GM18499 (cell line): ENCODE results near the gene HIGD1B.
"Not testable (repeated sequence)": the region's sequence is repeated elsewhere in the genome, so short reads cannot be mapped to it uniquely, and the experiment has no call there.

ENCODE experiments used
- ATAC-seq: cut with Tn5 transposase; IDR thresholded peaks from one replicate; pipeline ENCODE4 v1.9.1; 2021; ENCODE audit warnings: moderate number of reproducible peaks; ENCODE audit not compliant: insufficient read depth, unreplicated experiment

HIGD1B gene

DNA sequence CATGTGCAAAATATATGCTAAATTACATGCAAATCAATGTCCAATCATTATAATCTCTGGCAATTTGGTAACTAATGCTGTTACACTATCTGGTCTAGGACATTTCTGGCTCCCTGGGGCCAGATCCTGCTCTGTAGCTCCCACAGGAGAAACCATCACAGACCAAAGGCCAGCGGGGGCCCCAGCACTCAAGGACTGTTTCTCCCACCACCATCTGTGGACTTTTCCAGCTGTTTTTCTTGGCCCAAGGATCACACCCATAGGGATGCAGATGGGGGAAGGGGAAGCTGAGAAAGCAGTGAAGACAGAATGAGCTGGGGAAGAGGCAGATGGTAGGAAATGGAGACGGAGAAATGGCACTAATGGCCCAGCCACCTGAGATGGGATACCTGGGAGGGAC is at the start of gene HIGD1B:
HIGD1B (plus strand) TSS at position 298 of the 400 bp plus-strand sequence. CDS start 270 bp downstream, outside the sequence.
- no peak for ATAC-seq

DNA sequence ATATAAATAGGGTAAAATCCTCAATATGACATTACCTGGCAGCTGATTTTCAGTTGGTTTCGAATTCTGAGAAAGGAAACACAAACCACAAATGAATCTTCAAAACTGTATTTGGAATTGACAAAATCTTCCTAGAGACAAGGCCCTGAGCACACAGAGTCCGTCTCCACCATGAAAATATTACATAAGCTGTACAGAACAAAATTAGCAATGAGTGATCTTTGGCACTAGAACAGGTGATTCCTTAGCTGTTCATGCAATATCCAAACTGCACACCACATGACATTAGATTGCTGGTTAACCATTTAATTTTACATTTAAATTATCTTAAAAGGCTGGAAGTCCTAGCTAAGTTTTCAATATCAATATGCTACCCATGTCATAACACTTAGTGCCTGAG is 49.3 kb upstream of the HIGD1B start:
- no peak for ATAC-seq

DNA sequence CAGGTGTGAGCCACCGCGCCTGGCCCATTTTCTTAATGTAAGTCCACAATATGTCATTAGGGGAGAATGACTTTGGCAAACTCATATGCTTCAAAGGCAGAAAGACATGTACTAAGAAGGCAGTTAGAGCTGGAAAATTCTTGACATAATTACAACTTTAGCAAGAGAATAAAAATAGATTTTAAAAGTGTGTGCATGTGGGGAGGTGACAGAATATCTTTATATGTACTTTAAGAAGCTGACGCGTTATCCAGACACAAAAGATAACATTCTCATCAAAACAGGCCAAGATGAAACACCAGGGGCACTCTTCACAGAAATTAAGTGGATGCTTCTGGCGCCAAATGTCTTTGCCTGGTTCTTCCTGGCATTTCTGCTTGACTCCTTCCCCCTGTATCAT is 45.8 kb upstream of the HIGD1B start:
- no peak for ATAC-seq

DNA sequence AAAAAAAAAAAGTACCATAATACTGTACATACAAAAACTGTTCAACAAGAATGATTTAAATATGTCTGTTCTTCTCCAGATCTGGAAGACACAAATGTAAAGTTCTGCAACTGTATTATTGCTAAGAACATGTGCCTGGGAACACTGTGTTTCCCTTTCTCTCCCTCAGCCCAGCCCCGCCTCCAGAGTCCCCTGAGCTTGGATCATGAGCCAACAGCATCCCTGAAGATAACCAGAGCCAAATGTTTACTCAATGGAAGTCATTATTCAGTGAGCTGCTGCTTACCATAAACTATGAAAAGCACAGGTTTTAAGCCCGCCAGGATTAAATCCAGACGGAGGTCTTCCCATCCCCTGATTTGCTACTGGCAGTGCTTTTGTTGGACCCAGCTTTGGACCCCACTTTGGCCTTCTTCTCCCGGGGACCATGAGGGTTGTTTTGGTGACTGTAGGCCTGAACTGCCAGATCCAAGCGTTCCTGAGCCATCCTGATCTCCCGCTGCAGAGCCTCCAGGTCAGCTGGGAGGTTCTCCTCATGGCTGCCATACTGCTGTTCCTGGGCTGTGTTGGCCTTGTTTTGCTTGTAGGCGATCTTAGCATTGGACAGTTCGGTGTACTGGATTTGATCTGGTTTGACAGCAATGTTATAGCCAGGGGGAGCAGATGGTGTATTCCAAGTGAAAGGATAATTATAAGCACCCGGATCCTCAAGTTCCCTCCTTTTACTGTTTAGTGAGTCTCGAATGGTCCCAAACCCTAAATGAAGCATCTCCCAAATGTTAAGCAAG is 43.2 kb upstream of the HIGD1B start:
- no peak for ATAC-seq

DNA sequence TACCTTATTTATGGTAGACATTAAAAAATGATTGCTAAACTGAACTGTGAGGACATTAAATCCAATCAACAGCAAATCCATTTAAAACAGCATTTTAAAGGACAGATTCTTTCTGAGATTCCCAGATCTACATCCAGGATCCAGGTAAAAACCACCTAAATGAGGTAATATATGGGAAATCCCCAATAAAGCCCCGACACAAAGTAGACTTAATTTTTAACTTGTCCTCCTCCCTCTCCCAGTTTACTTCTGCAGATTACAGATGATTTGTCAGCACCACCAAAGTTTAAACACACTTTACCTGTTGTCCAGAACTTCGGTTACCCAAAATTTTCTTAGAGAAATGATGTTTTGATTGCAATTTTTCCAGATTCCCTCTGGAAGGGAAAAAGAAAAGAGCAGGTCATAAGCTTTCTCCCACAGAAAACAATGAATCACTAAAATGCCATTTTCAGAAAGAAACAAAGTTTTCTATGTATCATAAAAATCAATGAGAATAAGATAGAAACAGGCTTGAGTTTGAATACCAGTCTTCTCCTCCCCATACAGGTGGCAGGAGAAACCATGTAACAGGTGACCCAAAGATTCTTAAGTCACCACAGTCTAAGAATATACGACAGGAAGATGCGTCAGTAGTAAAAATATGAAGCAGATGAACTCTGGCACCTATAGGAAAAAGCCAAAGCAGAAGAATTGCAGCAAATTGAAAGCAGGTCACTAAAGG is 40.4 kb upstream of the HIGD1B start:
- ATAC-seq: no peak

DNA sequence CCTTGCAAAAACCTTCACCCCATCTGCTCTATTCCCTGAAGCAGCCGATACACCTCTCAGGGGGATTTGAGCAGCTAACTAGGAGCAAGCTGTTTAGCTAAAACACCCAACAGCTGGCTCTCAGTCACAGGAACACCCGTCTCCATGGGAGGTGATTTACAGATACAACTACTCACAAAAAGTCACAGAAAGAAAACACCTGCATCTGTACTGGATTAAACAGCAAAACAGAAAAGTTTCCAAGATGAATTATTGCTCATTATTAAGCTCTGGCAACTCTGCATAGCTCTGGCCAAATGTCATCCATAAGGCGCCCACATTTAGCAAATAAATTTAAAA is 39.9 kb upstream of the HIGD1B start:
- ATAC-seq: no peak

DNA sequence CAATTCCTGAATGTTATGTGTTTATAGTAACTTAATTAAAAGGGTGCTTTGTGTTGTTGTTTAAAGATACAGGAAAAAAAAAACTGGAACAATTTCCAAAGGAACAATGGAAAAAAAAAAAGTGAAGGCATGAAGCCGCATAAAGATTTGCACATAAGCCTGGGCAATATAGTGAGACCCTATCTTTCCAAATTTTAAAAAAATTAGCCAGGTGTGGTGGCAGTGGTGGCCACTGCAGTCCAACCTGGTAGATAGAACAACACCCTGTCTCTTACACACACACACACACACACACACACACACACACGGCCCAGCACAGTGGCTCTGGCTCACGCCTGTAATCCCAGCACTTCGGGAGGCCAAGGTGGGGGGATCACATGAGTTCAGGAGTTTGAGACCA is 39.5 kb upstream of the HIGD1B start:
- ATAC-seq: no peak

DNA sequence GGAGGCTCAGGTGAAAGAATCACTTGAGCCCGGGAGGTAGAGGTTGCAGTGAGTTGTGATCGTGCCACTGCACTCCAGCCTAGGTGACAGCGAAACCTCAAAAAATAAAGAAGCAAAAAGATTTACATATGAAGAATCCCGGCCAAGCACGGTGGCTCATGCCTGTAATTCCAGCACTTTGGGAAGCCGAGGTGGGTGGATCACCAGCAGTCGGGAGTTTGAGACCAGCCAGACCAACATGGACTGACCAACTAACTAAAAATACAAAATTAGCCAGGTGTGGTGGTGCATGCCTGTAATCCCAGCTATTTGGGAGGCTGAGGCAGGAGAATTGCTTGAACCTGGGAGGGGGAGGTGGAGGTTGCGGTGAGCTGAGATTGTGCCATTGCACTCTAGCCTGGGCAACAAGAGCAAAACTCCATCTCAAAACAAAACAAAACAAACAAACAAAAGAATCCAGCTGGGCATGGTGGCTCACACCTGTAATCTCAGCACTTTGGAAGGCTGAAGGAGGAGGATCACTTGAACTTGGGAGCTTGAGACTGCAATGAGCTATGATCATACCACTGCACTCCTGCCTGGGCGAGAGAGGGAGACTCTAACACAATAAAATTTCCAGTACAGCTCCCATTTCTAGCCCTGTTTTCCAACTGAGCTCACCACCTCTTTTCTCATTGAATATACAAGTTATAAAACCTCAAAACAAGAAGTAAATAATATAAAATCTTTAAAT is 38.9 kb upstream of the HIGD1B start:
- ATAC-seq: not testable (repeated sequence)

DNA sequence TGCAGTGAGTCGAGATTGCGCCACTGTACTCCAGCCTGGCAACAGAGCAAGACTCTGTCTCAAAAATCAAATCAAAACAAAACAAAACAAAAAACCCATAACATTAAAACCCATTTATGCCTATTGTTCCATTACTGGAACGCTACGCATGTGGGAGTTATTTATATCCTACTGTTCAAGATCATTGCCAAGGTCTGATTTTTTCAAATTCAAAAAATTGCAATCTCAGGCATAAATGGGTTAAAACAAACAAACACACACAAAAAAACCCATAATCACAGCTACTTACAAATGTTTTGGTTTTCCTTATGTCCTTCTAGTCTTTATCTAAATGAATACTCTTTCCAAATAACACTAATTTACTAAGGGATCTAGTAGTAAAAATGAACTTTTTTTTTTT is 35.4 kb upstream of the HIGD1B start:
- no peak for ATAC-seq

DNA sequence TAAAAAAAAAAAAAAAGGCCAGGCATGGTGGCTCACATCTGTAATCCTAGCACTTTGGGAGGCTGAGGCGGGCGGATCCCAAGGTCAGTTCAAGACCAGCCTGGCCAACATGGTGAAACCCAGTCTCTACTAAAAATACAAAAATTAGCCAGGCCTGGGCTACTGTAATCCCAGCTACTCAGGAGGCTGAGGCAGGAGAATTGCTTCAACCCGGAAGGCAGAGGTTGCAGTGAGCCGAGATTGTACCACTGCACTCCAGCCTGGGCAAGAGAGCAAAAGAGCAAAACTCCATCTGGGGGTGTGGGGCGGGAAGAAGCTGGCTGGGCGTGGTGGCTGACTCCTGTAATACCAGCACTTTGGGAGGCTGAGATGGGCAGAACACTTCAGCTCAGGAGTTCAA is 29.2 kb upstream of the HIGD1B start:
- ATAC-seq: not testable (repeated sequence)

DNA sequence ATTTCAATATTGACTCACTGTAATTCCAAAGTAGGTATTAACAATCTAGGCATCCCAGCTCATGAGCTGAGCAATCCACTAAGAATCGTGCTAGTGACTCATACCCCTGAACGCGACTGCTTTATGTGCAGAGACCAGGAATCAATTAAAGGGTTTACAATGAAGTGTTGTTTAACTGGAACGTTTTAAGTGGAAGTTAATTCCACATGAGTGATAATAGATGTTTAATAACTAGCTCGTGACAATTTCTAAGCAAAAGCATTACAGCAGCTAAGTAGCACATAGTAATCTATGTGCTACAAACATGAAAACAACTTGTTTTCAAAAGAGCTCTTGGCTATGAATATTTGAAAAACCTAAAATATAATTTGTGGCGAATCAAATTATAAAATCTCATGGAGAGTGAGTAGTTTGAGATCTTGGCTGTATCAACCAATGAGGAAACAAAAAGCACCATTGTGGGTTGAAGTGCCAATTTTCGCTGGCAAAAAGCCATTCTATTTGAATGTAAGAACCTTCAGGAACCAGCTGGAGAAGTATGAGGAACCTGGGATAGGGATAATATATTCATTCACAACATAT is 27.0 kb upstream of the HIGD1B start:
- no peak for ATAC-seq

DNA sequence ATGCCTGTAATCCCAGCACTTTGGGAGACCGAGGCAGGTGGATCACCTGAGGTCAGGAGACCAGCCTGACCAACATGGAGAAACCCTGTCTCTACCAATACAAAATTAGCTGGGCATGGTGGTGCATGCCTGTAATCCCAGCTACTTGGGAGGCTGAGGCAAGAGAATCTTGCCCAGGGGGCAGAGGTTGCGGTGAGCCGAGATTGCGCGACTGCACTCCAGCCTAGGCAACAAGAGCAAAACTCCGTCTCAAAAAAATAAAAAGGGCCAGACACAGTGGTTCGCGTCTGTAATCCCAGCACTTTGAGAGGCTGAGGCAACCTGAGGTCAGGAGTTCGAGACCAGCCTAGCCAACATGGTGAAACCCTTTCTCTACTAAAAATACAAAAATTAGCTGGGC is 22.4 kb upstream of the HIGD1B start:
- ATAC-seq: not testable (repeated sequence)

DNA sequence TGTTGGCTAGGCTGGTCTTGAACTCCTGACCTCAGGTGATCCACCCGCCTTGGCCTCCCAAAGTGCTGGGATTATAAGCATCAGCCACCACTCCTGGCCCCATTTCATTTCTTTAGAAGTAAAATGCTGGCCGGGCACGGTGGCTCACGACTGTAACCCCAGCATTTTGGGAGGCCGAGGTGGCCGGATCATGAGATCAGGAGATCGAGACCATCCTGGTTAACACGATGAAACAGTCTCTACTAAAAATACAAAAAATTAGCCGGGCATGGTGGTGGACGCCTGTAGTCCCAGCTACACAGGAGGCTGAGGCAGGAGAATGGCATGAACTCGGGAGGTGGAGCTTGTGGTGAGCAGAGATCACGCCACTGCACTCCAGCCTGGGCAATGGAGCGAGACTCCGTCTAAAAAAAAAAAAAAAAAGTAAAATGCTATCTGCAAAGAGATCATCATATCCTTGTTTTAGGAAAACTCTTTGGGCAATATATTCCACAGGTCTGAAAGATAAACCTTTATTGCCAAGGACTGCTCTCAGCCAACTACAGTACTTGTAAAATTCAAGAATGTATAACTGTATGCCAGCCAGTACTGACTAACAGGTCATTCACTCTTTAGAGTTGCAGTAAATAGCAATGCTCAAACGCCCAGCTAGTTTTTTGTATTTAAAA is 21.4 kb upstream of the HIGD1B start:
- ATAC-seq: no peak

DNA sequence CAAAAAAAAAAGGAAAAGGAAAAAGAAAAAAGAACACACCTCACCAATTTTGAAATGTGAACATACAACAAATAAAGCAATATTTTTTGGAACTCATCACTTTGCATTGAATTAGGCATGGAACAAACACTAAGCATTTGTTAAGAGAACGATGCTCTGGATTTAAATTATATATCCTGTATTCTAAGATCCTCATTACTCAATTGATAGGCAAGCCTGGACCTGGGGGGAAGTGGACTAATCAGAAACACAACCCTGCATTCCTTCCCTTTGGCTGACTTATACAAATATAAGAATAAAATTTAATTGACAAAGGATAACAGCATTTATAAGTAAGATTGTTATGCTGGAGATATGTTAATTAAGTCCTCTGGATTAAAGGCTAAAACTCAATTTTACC is 19.8 kb upstream of the HIGD1B start:
- ATAC-seq: no peak

DNA sequence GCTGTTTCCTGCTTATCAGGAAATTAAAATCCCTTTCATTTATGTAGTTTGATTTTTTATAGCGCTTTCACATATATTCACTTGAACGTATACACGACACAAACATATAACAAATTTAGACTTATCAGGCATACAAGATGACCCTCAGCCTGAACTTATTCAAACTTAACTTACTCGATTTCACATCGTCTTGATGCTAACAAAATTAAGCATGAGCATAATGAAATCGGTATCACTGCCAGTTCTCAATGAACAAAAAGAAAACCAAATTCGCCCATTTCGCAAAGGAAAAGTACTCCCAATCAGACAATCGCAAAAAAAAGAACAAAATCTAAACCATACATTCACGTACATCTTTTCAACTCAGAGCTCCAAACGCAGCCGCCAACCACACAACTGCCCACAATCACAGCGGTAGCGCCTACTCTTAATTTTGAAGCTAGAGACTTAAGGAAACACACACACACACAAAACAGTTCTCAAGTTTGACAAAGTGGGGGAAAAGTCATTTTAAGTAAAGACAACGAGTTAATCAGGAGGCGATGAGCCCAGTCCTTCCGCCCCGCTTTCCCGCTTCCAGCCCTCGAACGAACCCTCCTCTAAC is 18.7 kb upstream of the HIGD1B start:
- ATAC-seq: no peak

DNA sequence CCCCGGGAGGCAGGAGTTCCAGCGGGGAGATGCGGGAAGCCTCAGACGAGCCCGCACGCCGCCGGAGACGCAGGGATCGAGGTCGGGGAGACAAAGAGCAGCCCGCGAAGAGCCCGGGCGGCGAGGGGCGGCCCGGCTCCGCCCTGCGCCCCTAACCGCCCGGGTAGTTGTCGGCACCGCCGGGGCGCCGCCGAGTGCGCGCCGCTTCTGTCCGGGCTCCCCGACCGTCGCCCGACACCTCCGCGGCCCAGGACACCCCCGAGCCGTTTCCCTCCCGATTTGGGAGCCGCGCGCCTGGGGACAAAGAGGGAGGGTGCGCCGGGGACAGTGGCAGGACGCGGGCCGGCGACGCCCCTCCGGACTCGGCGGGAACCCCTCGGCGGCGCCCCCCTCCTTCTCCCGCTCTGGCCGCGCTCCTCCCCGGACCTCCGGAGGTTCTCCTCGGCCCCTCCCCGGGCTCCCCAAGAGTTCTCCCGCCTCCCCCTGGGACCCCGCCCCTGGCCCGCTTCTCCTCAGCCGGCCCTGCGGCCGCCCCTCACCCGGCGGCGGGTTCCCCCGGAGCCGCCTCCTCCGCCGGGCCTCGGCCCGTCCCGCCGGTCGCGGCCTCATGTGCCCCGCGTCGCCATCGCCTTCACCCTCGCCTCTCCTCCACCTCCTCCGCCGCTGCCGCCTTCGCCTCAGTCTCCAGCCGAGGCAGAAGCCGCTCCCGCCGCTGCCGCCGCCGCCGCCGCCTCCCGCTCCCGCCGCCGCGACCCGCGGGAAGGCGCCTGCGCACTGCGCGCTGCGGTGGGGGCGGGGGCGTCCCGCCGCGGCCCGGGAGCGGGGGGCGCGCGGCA is 17.9 kb upstream of the HIGD1B start, which contains the start of gene GJC1:
GJC1 (minus strand) TSS at position 765 of the 836 bp plus-strand sequence. CDS start 24,470 bp downstream, outside the sequence.
- ATAC-seq: no peak

DNA sequence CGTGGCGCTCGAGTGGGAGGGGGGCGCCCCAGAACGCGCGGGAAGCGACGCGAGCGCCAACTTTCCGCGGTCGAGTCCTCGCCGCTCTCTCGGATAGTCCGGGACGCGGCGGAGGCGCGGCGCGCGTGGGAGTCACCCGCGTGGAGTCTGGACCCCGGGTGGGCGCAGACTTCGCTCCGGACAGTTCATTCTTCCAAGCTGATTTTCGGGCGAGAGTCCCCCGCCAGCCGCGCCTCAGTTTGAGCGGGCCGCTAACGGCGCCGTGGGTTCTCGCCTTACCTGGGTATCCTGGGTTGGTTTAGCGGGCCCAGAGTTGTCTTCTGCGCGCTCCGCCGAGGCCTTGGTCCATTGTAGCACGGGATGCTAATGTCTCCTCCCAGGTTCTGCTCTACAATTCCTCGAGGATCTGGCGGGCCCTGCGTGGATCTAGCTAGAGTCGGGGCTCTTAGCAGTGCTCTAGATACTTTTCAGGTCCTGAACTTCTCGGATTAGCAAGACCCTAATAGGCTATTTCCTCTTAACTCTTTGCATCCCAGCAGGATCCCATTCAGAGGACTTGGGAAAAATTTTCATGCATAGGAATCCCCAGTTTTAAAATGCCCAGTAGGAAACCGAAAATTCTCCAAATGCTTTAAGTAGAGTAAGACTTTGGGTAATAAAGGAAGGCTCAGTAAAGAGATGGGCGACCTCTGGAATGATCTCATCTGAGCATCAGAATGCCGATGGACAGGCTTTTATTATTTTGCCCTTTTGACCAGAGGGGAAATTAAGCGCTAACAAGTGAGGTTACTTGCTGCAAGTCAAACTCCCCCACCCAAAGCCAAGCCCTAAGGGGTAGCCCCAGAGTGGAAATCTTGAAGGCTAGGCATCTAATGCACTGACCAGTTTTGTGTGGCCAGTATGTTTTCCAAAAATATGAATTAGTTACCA is 17.1 kb upstream of the HIGD1B start:
- ATAC-seq: no peak

DNA sequence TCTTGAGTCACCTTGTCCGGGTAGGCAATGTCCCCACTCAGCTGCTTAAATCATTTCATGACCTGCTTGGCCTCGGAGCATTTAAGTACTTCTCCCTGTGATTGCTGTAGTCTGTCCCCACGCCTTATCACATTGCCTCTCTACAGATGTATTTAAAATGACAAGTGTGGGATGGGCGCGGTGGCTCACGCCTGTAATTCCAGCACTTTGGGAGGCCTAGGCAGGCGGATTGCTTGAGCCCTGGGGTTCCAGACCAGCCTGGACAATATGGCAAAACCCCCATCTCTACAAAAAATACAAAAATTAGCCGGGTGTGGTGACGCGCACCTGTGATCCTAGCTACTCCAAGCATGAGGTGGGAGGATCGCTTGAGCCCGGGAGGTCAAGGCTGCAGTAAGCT is 16.3 kb upstream of the HIGD1B start:
- ATAC-seq: no peak
